Lower lobe of right lung (tissue), 2 donors: ENCODE data around the gene VAC14. TPM values are rescaled to one million over a fixed set of nuclear protein-coding genes. Genes with fewer than 3 reads are reported as not detected.

Experiments used
- ATAC-seq, 2 donors: fragments of 200-7000 bp; cut with Tn5 transposase; one replicate each; pipeline ENCODE4 v1.9.1; 2020 to 2022; ENCODE audit warnings: mild to moderate bottlenecking in 2 of 2, moderate library complexity in 2 of 2
- DNase-seq: peaks from one replicate; pipeline ENCODE4 v3.0.0-alpha.2; 2020
- H3K27ac ChIP-seq: fragments of 200-600 bp; one replicate; pipeline ENCODE4 v1.8.0; 2022
- H3K27me3 ChIP-seq: fragments of 200-600 bp; one replicate; pipeline ENCODE4 v1.8.0; 2022; ENCODE audit warnings: low read depth
- H3K36me3 ChIP-seq: fragments of 200-600 bp; one replicate; pipeline ENCODE4 v1.8.0; 2022; ENCODE audit warnings: mild to moderate bottlenecking
- H3K4me1 ChIP-seq: fragments of 200-600 bp; one replicate; pipeline ENCODE4 v1.8.0; 2022
- H3K4me3 ChIP-seq: fragments of 200-600 bp; one replicate; pipeline ENCODE4 v1.8.0; 2022; ENCODE audit warnings: mild to moderate bottlenecking
- H3K9me3 ChIP-seq: fragments of 200-600 bp; one replicate; pipeline ENCODE4 v1.8.0; 2022
- CTCF ChIP-seq: fragments of 200-600 bp; IDR thresholded peaks from one replicate; pipeline ENCODE4 v1.8.0; 2022; ENCODE audit warnings: antibody characterized with exemption, mild to moderate bottlenecking
- intact Hi-C: fragments of 100-400 bp; cut with DNase I; formaldehyde crosslinking; loops from one replicate; pipeline ENCODE4 v1.11.0; 2022
- total RNA-seq: library from RNA; stranded (reverse); fragmentation: NEBNext Ultra II Directional; extraction: Animal tissue kit (Norgen Biotek cat#: 25700); gene quantifications from one replicate; pipeline ENCODE4 v1.2.1, GENCODE V29; 2021
- donor health status: DM: no; HTN: yes; CAD: no; lungs with severe emphysema.

VAC14 gene
- total RNA-seq, 1 donor from 2014 or later = 49.1 TPM

GRCh38 chr16:70720425-70721201 is 80.3 kb downstream of the VAC14 start:
- TF ChIP-seq CTCF = no peak
- ATAC-seq = peak in 1 of 2 donors; percentile 34
- no peak overlapping the region for H3K4me3 ChIP-seq
- intact Hi-C loops = no loop called here
- H3K4me1 ChIP-seq = peaks cover 37% of the 10 kb centered on the region
- H3K9me3 ChIP-seq = no peaks in the 10 kb centered on the region
- peaks cover 13% of the 10 kb centered on the region for H3K36me3 ChIP-seq
- no peak overlapping the region for H3K27ac ChIP-seq
- no peaks in the 10 kb centered on the region for H3K27me3 ChIP-seq
- no peak for DNase-seq

GRCh38 chr16:70717065-70717464 is 83.9 kb downstream of the VAC14 start:
- Histone ChIP-seq H3K4me1 (peaks cover 29% of the 10 kb centered on the region), H3K27me3 (no peaks in the 10 kb centered on the region), H3K4me3 (no peak overlapping the region), H3K27ac (no peak overlapping the region), H3K9me3 (no peaks in the 10 kb centered on the region), H3K36me3 (peaks cover 12% of the 10 kb centered on the region)
- no peak for TF ChIP-seq CTCF
- ATAC-seq = no peak
- intact Hi-C loops = no loop called here
- DNase-seq = no peak

GRCh38 chr16:70715860-70716357 is 85.0 kb downstream of the VAC14 start:
- Histone ChIP-seq H3K27ac (peak overlapping the region; percentile 32), H3K36me3 (peaks cover 10% of the 10 kb centered on the region), H3K27me3 (no peaks in the 10 kb centered on the region), H3K4me1 (peaks cover 33% of the 10 kb centered on the region), H3K9me3 (no peaks in the 10 kb centered on the region), H3K4me3 (no peak overlapping the region)
- DNase-seq (no peak), ATAC-seq (peak; percentile 2 to 11)
- no peak for TF ChIP-seq CTCF
- intact Hi-C loops = no loop called here

- Histone ChIP-seq H3K9me3 (no peaks in the 10 kb centered on the region), H3K36me3 (peaks cover 5% of the 10 kb centered on the region), H3K4me3 (no peak overlapping the region), H3K27ac (peak overlapping the region; percentile 48), H3K27me3 (no peaks in the 10 kb centered on the region), H3K4me1 (peaks cover 34% of the 10 kb centered on the region)
- peak; percentile 75 for DNase-seq
- ATAC-seq = peak; percentile 64 to 70
- TF ChIP-seq CTCF = no peak
- intact Hi-C loops = no loop called here
Measured at GRCh38 chr16:70715055-70715858, 85.7 kb downstream of the VAC14 start.

GRCh38 chr16:70714581-70715054 is 86.3 kb downstream of the VAC14 start:
- no peak for DNase-seq
- H3K4me1 ChIP-seq = peaks cover 38% of the 10 kb centered on the region
- no peaks in the 10 kb centered on the region for H3K36me3 ChIP-seq
- peak in 1 of 2 donors; percentile 6 for ATAC-seq
- intact Hi-C loops = no loop called here
- no peaks in the 10 kb centered on the region for H3K9me3 ChIP-seq
- H3K27me3 ChIP-seq = no peaks in the 10 kb centered on the region
- H3K27ac ChIP-seq = peak overlapping the region; percentile 48
- TF ChIP-seq CTCF = no peak
- H3K4me3 ChIP-seq = no peak overlapping the region
